Neural progenitor cell (in vitro differentiated cells): ENCODE data around the gene METTL21C. TPM values are rescaled to one million over a fixed set of nuclear protein-coding genes. Genes with fewer than 3 reads are reported as not detected.
A peak's percentile ranks its signal among the peaks of the same experiment; 100 is the strongest.

Experiments
- DNase-seq: peaks from one replicate; pipeline ENCODE4 v3.0.0-alpha.2; 2016; ENCODE audit warnings: low spot score
- H2AFZ ChIP-seq: fragments of 200-600 bp; sonication (generic); replicated peaks from 2 replicates; pipeline ENCODE4 v1.6.1; 2016; ENCODE audit warnings: antibody characterized with exemption
- H3F3A ChIP-seq: fragments of 200-600 bp; sonication (generic); 2 replicates; pipeline ENCODE4 v1.6.1; 2016; ENCODE audit warnings: antibody characterized with exemption, low read depth
- H3K27ac ChIP-seq: fragments of 200-600 bp; sonication (generic); 2 replicates; pipeline ENCODE4 v1.5.1; 2016; ENCODE audit warnings: mild to moderate bottlenecking
- H3K27me3 ChIP-seq: fragments of 200-600 bp; sonication (generic); 2 replicates; pipeline ENCODE4 v1.6.1; 2016; ENCODE audit warnings: mild to moderate bottlenecking, moderate library complexity
- H3K36me3 ChIP-seq: fragments of 200-600 bp; sonication (generic); 2 replicates; pipeline ENCODE4 v1.5.1; 2016
- H3K4me1 ChIP-seq: fragments of 200-600 bp; sonication (generic); 2 replicates; pipeline ENCODE4 v1.6.1; 2016; ENCODE audit warnings: mixed run types
- H3K4me2 ChIP-seq: fragments of 200-600 bp; sonication (generic); 2 replicates; pipeline ENCODE4 v1.6.1; 2016
- H3K4me3 ChIP-seq: fragments of 200-600 bp; sonication (generic); 2 replicates; pipeline ENCODE4 v1.5.1; 2016
- H3K79me2 ChIP-seq: fragments of 200-600 bp; sonication (generic); 2 replicates; pipeline ENCODE4 v1.6.1; 2016; ENCODE audit warnings: low read depth
- H3K9ac ChIP-seq: fragments of 200-600 bp; sonication (generic); 2 replicates; pipeline ENCODE4 v1.6.1; 2016
- H3K9me3 ChIP-seq: fragments of 200-600 bp; sonication (generic); 2 replicates; pipeline ENCODE4 v1.5.1; 2016; ENCODE audit warnings: low read depth
- H4K20me1 ChIP-seq: fragments of 200-600 bp; sonication (generic); 2 replicates; pipeline ENCODE4 v1.6.1; 2016; ENCODE audit warnings: low read depth
- H3K27ac Mint-ChIP-seq: 3 replicates; pipeline ENCODE4 v1.8.0; 2021; ENCODE audit warnings: mixed read lengths
- H3K27me3 Mint-ChIP-seq: 2 replicates; pipeline ENCODE4 v1.8.0; 2022; ENCODE audit warnings: low read depth, mild to moderate bottlenecking, inconsistent platforms, moderate library complexity, mixed read lengths; ENCODE audit not compliant: insufficient read depth
- H3K36me3 Mint-ChIP-seq: 3 replicates; pipeline ENCODE4 v1.8.0; 2021; ENCODE audit warnings: mixed read lengths
- H3K4me1 Mint-ChIP-seq: 3 replicates; pipeline ENCODE4 v1.8.0; 2021; ENCODE audit warnings: mixed read lengths
- H3K4me3 Mint-ChIP-seq: 3 replicates; pipeline ENCODE4 v1.8.0; 2021; ENCODE audit warnings: mild to moderate bottlenecking, moderate library complexity, mixed read lengths
- H3K9me3 Mint-ChIP-seq: 3 replicates; pipeline ENCODE4 v1.8.0; 2020; ENCODE audit warnings: mixed read lengths
- EZH2 ChIP-seq: fragments of 200-600 bp; sonication (generic); IDR thresholded peaks from 2 replicates; pipeline ENCODE4 v1.6.1; 2017; ENCODE audit warnings: antibody characterized with exemption, mild to moderate bottlenecking, moderate library complexity
- EZH2phosphoT487 ChIP-seq: fragments of 200-600 bp; sonication (generic); IDR thresholded peaks from 2 replicates; pipeline ENCODE4 v1.6.1; 2017; ENCODE audit warnings: antibody characterized with exemption
- total RNA-seq: library from RNA; depleted of rRNA; stranded (reverse); fragments of >200 nt; gene quantifications from 2 replicates; pipeline ENCODE4 v1.2.3, GENCODE V29; 2015; ENCODE audit warnings: low replicate concordance
- TF ChIP-seq, protein P1 (sequence below): fragments of 200-600 bp; sonication (generic); IDR thresholded peaks from 2 replicates; pipeline ENCODE4 v1.5.1; 2017; ENCODE audit warnings: antibody characterized with exemption, mild to moderate bottlenecking

The METTL21C gene
- total RNA-seq, 1 donor from 2014 or later, result not detected

- Histone ChIP-seq H3K27ac (no peak overlapping the region), H3K9ac (no peak overlapping the region), H3F3A (no peaks in the 10 kb centered on the region), H2AFZ (no peak overlapping the region), H3K4me3 (no peak overlapping the region), H3K27me3 (no peaks in the 10 kb centered on the region), H3K9me3 (no peaks in the 10 kb centered on the region), H3K4me1 (no peaks in the 10 kb centered on the region), H4K20me1 (no peaks in the 10 kb centered on the region), H3K4me2 (no peak overlapping the region), H3K79me2 (no peaks in the 10 kb centered on the region), H3K36me3 (no peaks in the 10 kb centered on the region)
- no peaks in the 10 kb centered on the region for H3K36me3 Mint-ChIP-seq
- TF ChIP-seq, protein P1, sequence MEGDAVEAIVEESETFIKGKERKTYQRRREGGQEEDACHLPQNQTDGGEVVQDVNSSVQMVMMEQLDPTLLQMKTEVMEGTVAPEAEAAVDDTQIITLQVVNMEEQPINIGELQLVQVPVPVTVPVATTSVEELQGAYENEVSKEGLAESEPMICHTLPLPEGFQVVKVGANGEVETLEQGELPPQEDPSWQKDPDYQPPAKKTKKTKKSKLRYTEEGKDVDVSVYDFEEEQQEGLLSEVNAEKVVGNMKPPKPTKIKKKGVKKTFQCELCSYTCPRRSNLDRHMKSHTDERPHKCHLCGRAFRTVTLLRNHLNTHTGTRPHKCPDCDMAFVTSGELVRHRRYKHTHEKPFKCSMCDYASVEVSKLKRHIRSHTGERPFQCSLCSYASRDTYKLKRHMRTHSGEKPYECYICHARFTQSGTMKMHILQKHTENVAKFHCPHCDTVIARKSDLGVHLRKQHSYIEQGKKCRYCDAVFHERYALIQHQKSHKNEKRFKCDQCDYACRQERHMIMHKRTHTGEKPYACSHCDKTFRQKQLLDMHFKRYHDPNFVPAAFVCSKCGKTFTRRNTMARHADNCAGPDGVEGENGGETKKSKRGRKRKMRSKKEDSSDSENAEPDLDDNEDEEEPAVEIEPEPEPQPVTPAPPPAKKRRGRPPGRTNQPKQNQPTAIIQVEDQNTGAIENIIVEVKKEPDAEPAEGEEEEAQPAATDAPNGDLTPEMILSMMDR, result no peak
- TF ChIP-seq EZH2 (no peak), EZH2phosphoT487 (no peak)
- no peaks in the 10 kb centered on the region for H3K27me3 Mint-ChIP-seq
- H3K27ac Mint-ChIP-seq, result no peak overlapping the region
- H3K9me3 Mint-ChIP-seq, result peaks cover 2% of the 10 kb centered on the region
- no peak overlapping the region for H3K4me3 Mint-ChIP-seq
- no peaks in the 10 kb centered on the region for H3K4me1 Mint-ChIP-seq
- DNase-seq, result no peak
Observed at GRCh38 chr13:102721800-102722231, 27.0 kb upstream of the METTL21C start.

DNA sequence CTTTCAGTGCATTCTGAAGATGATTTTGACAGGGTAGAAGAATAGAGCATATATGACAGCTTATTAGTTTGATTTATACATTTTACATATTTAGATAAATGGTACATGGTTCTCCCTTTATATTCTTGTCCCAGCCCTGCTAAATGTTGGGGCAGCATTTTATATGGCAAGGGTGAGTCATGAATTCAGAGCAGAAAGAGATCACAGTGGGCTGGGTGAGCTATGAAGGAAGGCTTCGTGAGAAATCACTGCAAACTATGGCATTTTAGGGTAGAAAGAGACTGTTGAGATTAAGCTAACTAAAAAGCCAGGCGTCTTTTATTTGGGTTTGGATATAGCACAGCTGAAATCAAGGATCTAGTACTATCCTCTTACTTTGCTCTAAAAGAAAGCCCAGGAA lies 23.9 kb upstream of the METTL21C start:
- Histone ChIP-seq H3K4me2 (no peak overlapping the region), H3K36me3 (no peaks in the 10 kb centered on the region), H3K4me3 (no peak overlapping the region), H3K79me2 (no peaks in the 10 kb centered on the region), H3K27me3 (no peaks in the 10 kb centered on the region), H3F3A (no peaks in the 10 kb centered on the region), H2AFZ (peak overlapping the region; percentile 13), H3K4me1 (no peaks in the 10 kb centered on the region), H3K9ac (no peak overlapping the region), H3K27ac (no peak overlapping the region), H4K20me1 (no peaks in the 10 kb centered on the region), H3K9me3 (no peaks in the 10 kb centered on the region)
- DNase-seq, result no peak
- Mint-ChIP-seq H3K36me3 (no peaks in the 10 kb centered on the region), H3K4me3 (no peak overlapping the region), H3K4me1 (no peaks in the 10 kb centered on the region), H3K27ac (no peak overlapping the region), H3K9me3 (no peaks in the 10 kb centered on the region), H3K27me3 (no peaks in the 10 kb centered on the region)
- no peak for TF ChIP-seq EZH2
- TF ChIP-seq, protein P1, result no peak
- no peak for TF ChIP-seq EZH2phosphoT487

GRCh38 chr13:102715447-102715846 lies 20.6 kb upstream of the METTL21C start:
- no peak for DNase-seq
- no peak overlapping the region for H3K9ac ChIP-seq
- no peaks in the 10 kb centered on the region for H3K4me1 Mint-ChIP-seq
- TF ChIP-seq EZH2phosphoT487 (no peak), EZH2 (no peak)
- TF ChIP-seq, protein P1, result no peak
- H3K9me3 ChIP-seq, result no peaks in the 10 kb centered on the region
- no peaks in the 10 kb centered on the region for H3K9me3 Mint-ChIP-seq
- no peaks in the 10 kb centered on the region for H3K27me3 Mint-ChIP-seq
- H3K27me3 ChIP-seq, result no peaks in the 10 kb centered on the region
- H4K20me1 ChIP-seq, result no peaks in the 10 kb centered on the region
- no peak overlapping the region for H3K27ac Mint-ChIP-seq
- no peak overlapping the region for H3K4me2 ChIP-seq
- H3K36me3 ChIP-seq, result no peaks in the 10 kb centered on the region
- H3K4me3 Mint-ChIP-seq, result no peak overlapping the region
- no peak overlapping the region for H2AFZ ChIP-seq
- no peak overlapping the region for H3K27ac ChIP-seq
- H3F3A ChIP-seq, result no peaks in the 10 kb centered on the region
- H3K36me3 Mint-ChIP-seq, result no peaks in the 10 kb centered on the region
- no peaks in the 10 kb centered on the region for H3K4me1 ChIP-seq
- H3K79me2 ChIP-seq, result no peaks in the 10 kb centered on the region
- H3K4me3 ChIP-seq, result no peak overlapping the region

GRCh38 chr13:102710261-102710679 lies 15.4 kb upstream of the METTL21C start:
- no peak for DNase-seq
- Histone ChIP-seq H3K9ac (no peak overlapping the region), H3K4me1 (no peaks in the 10 kb centered on the region), H3K79me2 (no peaks in the 10 kb centered on the region), H3K4me3 (no peak overlapping the region), H3K27ac (no peak overlapping the region), H2AFZ (no peak overlapping the region), H4K20me1 (no peaks in the 10 kb centered on the region), H3K36me3 (no peaks in the 10 kb centered on the region), H3F3A (no peaks in the 10 kb centered on the region), H3K27me3 (no peaks in the 10 kb centered on the region), H3K9me3 (no peaks in the 10 kb centered on the region), H3K4me2 (no peak overlapping the region)
- no peaks in the 10 kb centered on the region for H3K4me1 Mint-ChIP-seq
- TF ChIP-seq EZH2phosphoT487 (no peak), EZH2 (no peak)
- TF ChIP-seq, protein P1, result no peak
- H3K9me3 Mint-ChIP-seq, result no peaks in the 10 kb centered on the region
- no peaks in the 10 kb centered on the region for H3K36me3 Mint-ChIP-seq
- peaks cover 2% of the 10 kb centered on the region for H3K27me3 Mint-ChIP-seq
- no peak overlapping the region for H3K4me3 Mint-ChIP-seq
- H3K27ac Mint-ChIP-seq, result no peak overlapping the region
